K562 (cell line): Measurements from ENCODE around the gene IRF1. TPM values are rescaled to one million over a fixed set of nuclear protein-coding genes. Genes with fewer than 3 reads are reported as not detected.

ENCODE experiments used
- BRF1 ChIP-seq: IDR thresholded peaks from 3 replicates; pipeline ENCODE4 v1.6.1; 2011; ENCODE audit warnings: borderline replicate concordance, mild to moderate bottlenecking; ENCODE audit not compliant: insufficient read length; ENCODE audit errors: extremely low read depth
- CHCHD3 ChIP-seq: fragments of 250-450 bp; sonication (Bioruptor Pico); IDR thresholded peaks from 2 replicates; pipeline ENCODE4 v2.1.2; 2022; ENCODE audit warnings: mild to moderate bottlenecking
- DDX20 ChIP-seq: fragments of 450-650 bp; IDR thresholded peaks from 2 replicates; pipeline ENCODE4 v1.6.1; 2016; ENCODE audit warnings: missing genetic modification characterization, low read depth, mild to moderate bottlenecking, missing compliant biosample characterization, moderate library complexity
- MCM2 ChIP-seq: fragments of 450-650 bp; IDR thresholded peaks from 2 replicates; pipeline ENCODE4 v1.6.1; 2017; ENCODE audit warnings: low read depth, mild to moderate bottlenecking
- POU5F1 ChIP-seq: fragments of 150-350 bp; IDR thresholded peaks from 2 replicates; pipeline ENCODE4 v1.6.1; 2014; ENCODE audit warnings: borderline replicate concordance, low read length, low read depth, mild to moderate bottlenecking; ENCODE audit not compliant: partially characterized antibody
- RUNX1 ChIP-seq: sonication (generic); IDR thresholded peaks from 2 replicates; pipeline ENCODE4 v1.6.1; 2016; ENCODE audit warnings: antibody characterized with exemption, low read depth
- TAF1 ChIP-seq: IDR thresholded peaks from 2 replicates; pipeline ENCODE4 v1.6.1; 2011; ENCODE audit warnings: mild to moderate bottlenecking, low read length, moderate library complexity; ENCODE audit not compliant: insufficient read depth, control insufficient read depth, severe bottlenecking; ENCODE audit errors: extremely low read depth
- ZBTB43 ChIP-seq: sonication (generic); formaldehyde crosslinking; IDR thresholded peaks from 2 replicates; pipeline ENCODE4 v1.8.0; 2023; ENCODE audit warnings: mild to moderate bottlenecking, missing genetic modification reagents
- ZFP36 ChIP-seq: fragments of 150-350 bp; IDR thresholded peaks from 2 replicates; pipeline ENCODE4 v1.6.1; 2018; ENCODE audit warnings: low read length, low read depth; ENCODE audit not compliant: partially characterized antibody
- ZNF316 ChIP-seq: fragments of 450-650 bp; IDR thresholded peaks from 2 replicates; pipeline ENCODE4 v1.6.1; 2016
- ZNF589 ChIP-seq: fragments of 200-800 bp; sonication (Bioruptor generic); IDR thresholded peaks from 2 replicates; pipeline ENCODE4 v1.6.1; 2016; ENCODE audit warnings: low read depth, missing genetic modification characterization, missing compliant biosample characterization
- ZNF609 ChIP-seq: sonication (generic); formaldehyde crosslinking; IDR thresholded peaks from 2 replicates; pipeline ENCODE4 v1.8.1; 2023; ENCODE audit warnings: missing genetic modification reagents, mild to moderate bottlenecking, borderline replicate concordance
- ZZZ3 ChIP-seq: fragments of 450-650 bp; IDR thresholded peaks from 2 replicates; pipeline ENCODE4 v1.6.1; 2016; ENCODE audit warnings: antibody characterized with exemption, mild to moderate bottlenecking, moderate library complexity
- polyA plus RNA-seq, 8 experiments: library from polyadenylated mRNA; depleted of rRNA in 4 of 8; stranded (reverse) in 5 of 8; unstranded in 3 of 8; fragments of >200 nt; fragmentation: Nextera tagmentation in 2 of 8; fragmentation: Illumina TruSeq in 1 of 8; extraction: Ambion mirVana in 2 of 8; extraction: Trizol in 1 of 8; gene quantifications; 2 replicates each; pipeline versions ENCODE4 v1.2.1 to v1.2.3, GENCODE V29; 2011 to 2014; ENCODE audit warnings: inconsistent platforms in 1 of 8, missing spikeins in 1 of 8
- total RNA-seq, 7 experiments: library from RNA; depleted of rRNA in 6 of 7; stranded (reverse); fragments of >200 nt in 6 of 7; fragmentation: Illumina TruSeq in 2 of 7; extraction: Trizol in 2 of 7; gene quantifications; 2 replicates each; pipeline versions ENCODE4 v1.2.1 to v1.2.3, GENCODE V29; 2011 to 2021; ENCODE audit warnings: low replicate concordance in 1 of 7

IRF1 gene
- total and polyA plus RNA-seq, 9 of the 15 experiments (the other 6 are each of a cell fraction or from before 2014, with no cell fraction given): 1.1 to 12.3 (median 5.9) TPM

- TF ChIP-seq ZNF609 (CRISPR knock-in tag): no peak
- no peak for TF ChIP-seq ZFP36
- TF ChIP-seq ZNF316: no peak
- TF ChIP-seq MCM2: no peak
- TF ChIP-seq ZNF589 (CRISPR knock-in tag): no peak
- TF ChIP-seq ZZZ3: no peak
- no peak for TF ChIP-seq DDX20 (tag)
- no peak for TF ChIP-seq ZBTB43
- TF ChIP-seq POU5F1: no peak
- no peak for TF ChIP-seq CHCHD3 (CRISPR knock-in tag)
- no peak for TF ChIP-seq RUNX1
- no peak for TF ChIP-seq TAF1
- no peak for TF ChIP-seq BRF1
Observed at GRCh38 chr5:132504746-132505145, 14.2 kb upstream of the IRF1 start (continued).
